Adrenal gland (tissue), 5 donors: ENCODE measurements around the gene ATP2B3.

Experiments used
- CTCF ChIP-seq, 6 experiments: fragments of 450-650 bp in 4 of 6; fragments of 200-600 bp in 2 of 6; sonication (generic) in 1 of 6; IDR thresholded peaks; 1 replicate in 5 of 6; 2 replicates in 1 of 6; pipeline versions ENCODE4 v1.5.1 to v1.8.0; 2016 to 2021; ENCODE audit warnings: antibody characterized with exemption in 6 of 6, mild to moderate bottlenecking in 2 of 6, moderate library complexity in 1 of 6
- POLR2A ChIP-seq, 2 donors: fragments of 450-650 bp; IDR thresholded peaks; one replicate each; pipeline ENCODE4 v1.6.1; 2017; ENCODE audit warnings: antibody characterized with exemption in 2 of 2, mild to moderate bottlenecking in 2 of 2, moderate library complexity in 1 of 2
- donor health status: DM: no; HTN: no; CAD: no.

- no peak for TF ChIP-seq CTCF (IDR thresholded peaks at IDR 0.05)
- TF ChIP-seq POLR2A (IDR thresholded peaks at IDR 0.05), result no peak
Measured at GRCh38 chrX:153477901-153478300, 39.5 kb upstream of the ATP2B3 start.
